ENCODE measurements around the gene ST3GAL2.

DNA sequence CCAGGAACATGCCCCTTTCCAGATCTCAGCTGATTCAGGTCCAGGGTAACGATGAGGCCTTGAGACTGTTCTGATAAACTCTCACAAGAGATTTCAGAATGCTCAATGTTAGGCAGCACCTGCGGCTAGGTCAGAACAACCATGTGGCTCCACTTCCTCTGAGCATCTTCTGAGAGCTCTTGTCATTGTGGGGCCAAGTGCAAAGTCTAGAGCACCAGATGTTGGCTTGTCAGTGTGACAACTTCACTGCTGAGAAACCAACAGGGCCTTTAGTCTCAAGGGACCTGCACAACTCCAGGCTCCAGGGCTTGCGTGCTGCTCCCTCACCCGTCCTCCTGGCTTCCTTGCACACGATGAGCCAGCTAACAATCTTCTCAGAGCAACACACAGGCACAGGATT is 44.5 kb upstream of the ST3GAL2 start:
- TF ChIP-seq, protein P1, sequence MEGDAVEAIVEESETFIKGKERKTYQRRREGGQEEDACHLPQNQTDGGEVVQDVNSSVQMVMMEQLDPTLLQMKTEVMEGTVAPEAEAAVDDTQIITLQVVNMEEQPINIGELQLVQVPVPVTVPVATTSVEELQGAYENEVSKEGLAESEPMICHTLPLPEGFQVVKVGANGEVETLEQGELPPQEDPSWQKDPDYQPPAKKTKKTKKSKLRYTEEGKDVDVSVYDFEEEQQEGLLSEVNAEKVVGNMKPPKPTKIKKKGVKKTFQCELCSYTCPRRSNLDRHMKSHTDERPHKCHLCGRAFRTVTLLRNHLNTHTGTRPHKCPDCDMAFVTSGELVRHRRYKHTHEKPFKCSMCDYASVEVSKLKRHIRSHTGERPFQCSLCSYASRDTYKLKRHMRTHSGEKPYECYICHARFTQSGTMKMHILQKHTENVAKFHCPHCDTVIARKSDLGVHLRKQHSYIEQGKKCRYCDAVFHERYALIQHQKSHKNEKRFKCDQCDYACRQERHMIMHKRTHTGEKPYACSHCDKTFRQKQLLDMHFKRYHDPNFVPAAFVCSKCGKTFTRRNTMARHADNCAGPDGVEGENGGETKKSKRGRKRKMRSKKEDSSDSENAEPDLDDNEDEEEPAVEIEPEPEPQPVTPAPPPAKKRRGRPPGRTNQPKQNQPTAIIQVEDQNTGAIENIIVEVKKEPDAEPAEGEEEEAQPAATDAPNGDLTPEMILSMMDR (IDR thresholded peaks at IDR 0.05; ENCODE audit: low read length) = no peak
- TF ChIP-seq EZH2phosphoT487 (IDR thresholded peaks at IDR 0.05; ENCODE audit: low read length) = no peak
- no peak for TF ChIP-seq EZH2 (optimal IDR thresholded peaks at IDR 0.05; ENCODE audit: low read depth, low read length)

All from MM.1S (cell line).